ENCODE data around the gene NCK2. TPM values are rescaled to one million over a fixed set of nuclear protein-coding genes. Genes with fewer than 3 reads are reported as not detected.

Gene NCK2
- total and polyA plus RNA-seq, 2 of the 4 experiments (the other 2 are of a cell fraction) = 15.8 to 22.2 TPM

DNA sequence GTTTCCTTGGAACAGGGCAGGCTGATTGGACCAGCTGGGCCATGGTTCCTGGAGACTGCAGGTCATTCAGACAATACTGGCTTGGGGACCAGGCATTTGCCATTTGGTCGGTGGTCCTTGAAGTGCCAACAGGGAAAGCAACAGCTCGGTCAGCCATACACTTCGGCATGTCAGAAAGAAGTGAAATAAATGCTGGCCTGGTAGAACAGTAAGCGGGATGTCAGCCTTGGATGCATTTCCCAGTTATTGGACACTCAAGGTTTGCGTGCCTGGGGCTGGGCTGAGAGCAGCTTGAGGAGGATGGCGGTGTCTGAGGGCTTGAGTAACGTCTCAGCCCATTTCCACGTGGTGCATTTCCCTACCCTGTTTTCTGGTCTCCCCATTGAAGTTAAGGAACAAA is 75.4 kb downstream of the NCK2 start:
- Histone ChIP-seq H2AFZ (replicated peaks; ENCODE audit: low read length, poor library complexity) (peak overlapping the region; percentile 14), H4K8ac (ENCODE audit: low read depth in 2 of 2, low read length in 2 of 2) (no peak overlapping the region), H3K9ac (ENCODE audit: low read depth, low read length) (no peak overlapping the region), H4K5ac (ENCODE audit: low read depth, low read length) (no peak overlapping the region), H4K91ac (ENCODE audit: insufficient read depth, low read depth, low read length) (no peak overlapping the region), H3K4me1 (ENCODE audit: control insufficient read depth, insufficient read depth, low read length) (peaks cover 7% of the 10 kb centered on the region), H3K18ac (ENCODE audit: low read depth, low read length) (no peak overlapping the region), H2BK20ac (ENCODE audit: low read depth, low read length) (no peak overlapping the region), H3K4me3 (ENCODE audit: insufficient read depth, low read depth, low read length) (no peak overlapping the region), H3K36me3 (ENCODE audit: control insufficient read depth, insufficient read depth, low read length) (0 out of 2 replicates have a peak, but pooled peaks cover 4% of the 10 kb centered on the region), H4K20me1 (ENCODE audit: insufficient read depth, low read length) (peaks cover 43% of the 10 kb centered on the region), H3K4ac (ENCODE audit: low read depth, low read length) (no peak overlapping the region), H3K56ac (ENCODE audit: extremely low read depth, insufficient read depth, low read length) (no peak overlapping the region), H3K14ac (replicated peaks; ENCODE audit: low read depth, low read length) (no peak overlapping the region), H2BK5ac (ENCODE audit: low read depth, low read length, poor library complexity, severe bottlenecking) (no peak overlapping the region), H2BK15ac (ENCODE audit: low read depth, low read length) (no peak overlapping the region), H2BK120ac (ENCODE audit: low read depth, low read length) (no peak overlapping the region), H2AK5ac (ENCODE audit: low read depth, low read length) (no peak overlapping the region), H3K27ac (ENCODE audit: insufficient read depth, low read length) (no peak overlapping the region), H2AK9ac (replicated peaks; ENCODE audit: low read depth, low read length, poor library complexity) (no peak overlapping the region), H3K4me2 (ENCODE audit: low read depth, low read length) (no peak overlapping the region), H3K79me1 (ENCODE audit: low read depth in 1 of 2, low read length in 2 of 2) (peaks cover 32 to 63% of the 10 kb centered on the region in 2 experiments), H3K23ac (ENCODE audit: low read depth, low read length) (no peak overlapping the region), H3K9me3 (ENCODE audit: control insufficient read depth, insufficient read depth, low read length) (no peaks in the 10 kb centered on the region), H3K9me1 (ENCODE audit: insufficient read depth, low read length) (peaks cover 18% of the 10 kb centered on the region), H3K27me3 (ENCODE audit: control insufficient read depth, insufficient read depth, low read length) (no peaks in the 10 kb centered on the region)
- DNase-seq (no peak), ATAC-seq (ENCODE audit: low read depth) (no peak)
- in situ Hi-C loops (cut with MboI; ENCODE audit: low sequenced_read_pairs) = no loop called here
- dilution Hi-C loops (cut with HindIII; ENCODE audit: low sequenced_read_pairs, unreplicated experiment) = no loop called here
- intact Hi-C loops (cut with micrococcal nuclease) = no loop called here
- BruUV-seq (replicated peaks) = no TSS peak
- CTCF ChIA-PET = no interaction called here
- TF ChIP-seq, protein P1, sequence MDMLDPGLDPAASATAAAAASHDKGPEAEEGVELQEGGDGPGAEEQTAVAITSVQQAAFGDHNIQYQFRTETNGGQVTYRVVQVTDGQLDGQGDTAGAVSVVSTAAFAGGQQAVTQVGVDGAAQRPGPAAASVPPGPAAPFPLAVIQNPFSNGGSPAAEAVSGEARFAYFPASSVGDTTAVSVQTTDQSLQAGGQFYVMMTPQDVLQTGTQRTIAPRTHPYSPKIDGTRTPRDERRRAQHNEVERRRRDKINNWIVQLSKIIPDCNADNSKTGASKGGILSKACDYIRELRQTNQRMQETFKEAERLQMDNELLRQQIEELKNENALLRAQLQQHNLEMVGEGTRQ (IDR thresholded peaks at IDR 0.05; ENCODE audit: low read depth, low read length) = no peak
- no peak for TF ChIP-seq POLR2A (IDR thresholded peaks at IDR 0.05; ENCODE audit: low read depth, low read length)
- no peak for TF ChIP-seq FOS (IDR thresholded peaks at IDR 0.05; ENCODE audit: low read depth, low read length)
- TF ChIP-seq MAZ (IDR thresholded peaks at IDR 0.05; ENCODE audit: borderline replicate concordance, low read depth, low read length) = no peak
- TF ChIP-seq RFX5 (IDR thresholded peaks at IDR 0.05; ENCODE audit: low read depth, low read length) = no peak
- TF ChIP-seq BHLHE40 (IDR thresholded peaks at IDR 0.05; ENCODE audit: low read depth, low read length) = no peak
- TF ChIP-seq MAFK (IDR thresholded peaks at IDR 0.05; ENCODE audit: low read depth, low read length) = no peak
- TF ChIP-seq, protein P2, sequence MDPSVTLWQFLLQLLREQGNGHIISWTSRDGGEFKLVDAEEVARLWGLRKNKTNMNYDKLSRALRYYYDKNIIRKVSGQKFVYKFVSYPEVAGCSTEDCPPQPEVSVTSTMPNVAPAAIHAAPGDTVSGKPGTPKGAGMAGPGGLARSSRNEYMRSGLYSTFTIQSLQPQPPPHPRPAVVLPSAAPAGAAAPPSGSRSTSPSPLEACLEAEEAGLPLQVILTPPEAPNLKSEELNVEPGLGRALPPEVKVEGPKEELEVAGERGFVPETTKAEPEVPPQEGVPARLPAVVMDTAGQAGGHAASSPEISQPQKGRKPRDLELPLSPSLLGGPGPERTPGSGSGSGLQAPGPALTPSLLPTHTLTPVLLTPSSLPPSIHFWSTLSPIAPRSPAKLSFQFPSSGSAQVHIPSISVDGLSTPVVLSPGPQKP (IDR thresholded peaks at IDR 0.05; ENCODE audit: borderline replicate concordance, low read depth, low read length) = no peak
- no peak for TF ChIP-seq NFE2L2 (IDR thresholded peaks at IDR 0.05; ENCODE audit: low read depth, low read length)
- no peak for TF ChIP-seq RCOR1 (IDR thresholded peaks at IDR 0.05; ENCODE audit: insufficient replicate concordance, low read length)
- TF ChIP-seq, protein P3, sequence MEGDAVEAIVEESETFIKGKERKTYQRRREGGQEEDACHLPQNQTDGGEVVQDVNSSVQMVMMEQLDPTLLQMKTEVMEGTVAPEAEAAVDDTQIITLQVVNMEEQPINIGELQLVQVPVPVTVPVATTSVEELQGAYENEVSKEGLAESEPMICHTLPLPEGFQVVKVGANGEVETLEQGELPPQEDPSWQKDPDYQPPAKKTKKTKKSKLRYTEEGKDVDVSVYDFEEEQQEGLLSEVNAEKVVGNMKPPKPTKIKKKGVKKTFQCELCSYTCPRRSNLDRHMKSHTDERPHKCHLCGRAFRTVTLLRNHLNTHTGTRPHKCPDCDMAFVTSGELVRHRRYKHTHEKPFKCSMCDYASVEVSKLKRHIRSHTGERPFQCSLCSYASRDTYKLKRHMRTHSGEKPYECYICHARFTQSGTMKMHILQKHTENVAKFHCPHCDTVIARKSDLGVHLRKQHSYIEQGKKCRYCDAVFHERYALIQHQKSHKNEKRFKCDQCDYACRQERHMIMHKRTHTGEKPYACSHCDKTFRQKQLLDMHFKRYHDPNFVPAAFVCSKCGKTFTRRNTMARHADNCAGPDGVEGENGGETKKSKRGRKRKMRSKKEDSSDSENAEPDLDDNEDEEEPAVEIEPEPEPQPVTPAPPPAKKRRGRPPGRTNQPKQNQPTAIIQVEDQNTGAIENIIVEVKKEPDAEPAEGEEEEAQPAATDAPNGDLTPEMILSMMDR (conservative IDR thresholded peaks at IDR 0.05; ENCODE audit: low read depth, low read length) = no peak
- TF ChIP-seq CEBPB (IDR thresholded peaks at IDR 0.05; ENCODE audit: low read depth, low read length) = no peak
- POLR2A ChIA-PET (ENCODE audit: unreplicated experiment) = no interaction called here
- WGBS, 2 experiments (ENCODE audit: extremely low coverage in 2 of 2, insufficient read length in 1 of 2) = 80% methylated on average over 3 of the region's 8 CpGs; no CpG with 5 or more reads in 1 of the 2 experiments

All from IMR-90 (cell line).